ENCODE results near the gene MYO10. TPM values are rescaled to one million over a fixed set of nuclear protein-coding genes. Genes with fewer than 3 reads are reported as not detected.

MYO10 gene
- total RNA-seq, 4 donors from 2014 or later = 3.4 to 28.7 (median 13.4) TPM

- intact Hi-C loops (cut with DNase I; ENCODE audit: low total_unique reads) = no loop called here
- DNase-seq (no peak), ATAC-seq (no peak)
- no peaks in the 10 kb centered on the region for H3K9me3 ChIP-seq
- no peak overlapping the region for H3K27ac ChIP-seq
- H3K27me3 ChIP-seq = no peaks in the 10 kb centered on the region
- no peak overlapping the region for H3K4me3 ChIP-seq
- TF ChIP-seq, protein P1, sequence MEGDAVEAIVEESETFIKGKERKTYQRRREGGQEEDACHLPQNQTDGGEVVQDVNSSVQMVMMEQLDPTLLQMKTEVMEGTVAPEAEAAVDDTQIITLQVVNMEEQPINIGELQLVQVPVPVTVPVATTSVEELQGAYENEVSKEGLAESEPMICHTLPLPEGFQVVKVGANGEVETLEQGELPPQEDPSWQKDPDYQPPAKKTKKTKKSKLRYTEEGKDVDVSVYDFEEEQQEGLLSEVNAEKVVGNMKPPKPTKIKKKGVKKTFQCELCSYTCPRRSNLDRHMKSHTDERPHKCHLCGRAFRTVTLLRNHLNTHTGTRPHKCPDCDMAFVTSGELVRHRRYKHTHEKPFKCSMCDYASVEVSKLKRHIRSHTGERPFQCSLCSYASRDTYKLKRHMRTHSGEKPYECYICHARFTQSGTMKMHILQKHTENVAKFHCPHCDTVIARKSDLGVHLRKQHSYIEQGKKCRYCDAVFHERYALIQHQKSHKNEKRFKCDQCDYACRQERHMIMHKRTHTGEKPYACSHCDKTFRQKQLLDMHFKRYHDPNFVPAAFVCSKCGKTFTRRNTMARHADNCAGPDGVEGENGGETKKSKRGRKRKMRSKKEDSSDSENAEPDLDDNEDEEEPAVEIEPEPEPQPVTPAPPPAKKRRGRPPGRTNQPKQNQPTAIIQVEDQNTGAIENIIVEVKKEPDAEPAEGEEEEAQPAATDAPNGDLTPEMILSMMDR (IDR thresholded peaks at IDR 0.05 in 4 of 5, conservative IDR thresholded peaks at IDR 0.05 in 1 of 5) = no peak
- no peak for TF ChIP-seq POLR2A (IDR thresholded peaks at IDR 0.05)
- peaks cover 0 to under 1% of the 10 kb centered on the region in 2 donors for H3K36me3 ChIP-seq
- H3K4me1 ChIP-seq = no peaks in the 10 kb centered on the region
- in situ Hi-C loops (cut with MboI; ENCODE audit: low sequenced_read_pairs in 4 of 4) = no loop called here
Observed at GRCh38 chr5:16695779-16696178, 240.3 kb downstream of the MYO10 start.

GRCh38 chr5:16693879-16694278 lies 242.2 kb downstream of the MYO10 start:
- no peak for DNase-seq
- no peak for ATAC-seq
- in situ Hi-C loops (cut with MboI; ENCODE audit: low sequenced_read_pairs in 4 of 4) (no loop called here), intact Hi-C loops (cut with DNase I; ENCODE audit: low total_unique reads) (no loop called here)
- H3K4me3 ChIP-seq = no peak overlapping the region
- no peaks in the 10 kb centered on the region for H3K4me1 ChIP-seq
- H3K36me3 ChIP-seq = no peaks in the 10 kb centered on the region
- H3K9me3 ChIP-seq = no peaks in the 10 kb centered on the region
- TF ChIP-seq, protein P1 (IDR thresholded peaks at IDR 0.05 in 4 of 5, conservative IDR thresholded peaks at IDR 0.05 in 1 of 5) = no peak
- no peak for TF ChIP-seq POLR2A (IDR thresholded peaks at IDR 0.05)
- no peaks in the 10 kb centered on the region for H3K27me3 ChIP-seq
- H3K27ac ChIP-seq = no peak overlapping the region

DNA sequence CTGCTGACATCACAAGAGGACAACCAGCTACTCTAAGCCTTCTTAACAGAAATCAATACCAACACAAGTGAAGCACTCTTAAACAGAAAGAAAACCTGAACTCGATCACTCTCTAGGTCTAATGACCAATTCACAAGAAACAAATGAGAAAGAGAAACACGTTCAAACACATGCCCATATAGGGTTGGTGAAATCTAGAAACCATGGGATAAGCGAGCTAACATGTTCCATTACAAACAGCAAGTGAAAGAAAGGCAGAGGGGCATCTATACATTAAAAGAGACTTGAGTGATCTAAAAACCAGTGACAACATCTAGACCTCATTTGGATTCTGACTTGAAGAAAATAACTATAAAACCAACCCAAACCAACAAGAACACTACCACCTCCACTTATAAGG lies 244.4 kb downstream of the MYO10 start:
- no peaks in the 10 kb centered on the region for H3K36me3 ChIP-seq
- no peaks in the 10 kb centered on the region for H3K27me3 ChIP-seq
- no peak overlapping the region for H3K4me3 ChIP-seq
- H3K27ac ChIP-seq = no peak overlapping the region
- in situ Hi-C loops (cut with MboI; ENCODE audit: low sequenced_read_pairs in 4 of 4) = no loop called here
- no peak for DNase-seq
- H3K9me3 ChIP-seq = no peaks in the 10 kb centered on the region
- TF ChIP-seq, protein P1 (IDR thresholded peaks at IDR 0.05 in 4 of 5, conservative IDR thresholded peaks at IDR 0.05 in 1 of 5) = no peak
- TF ChIP-seq POLR2A (IDR thresholded peaks at IDR 0.05) = no peak
- no peak for ATAC-seq
- intact Hi-C loops (cut with DNase I; ENCODE audit: low total_unique reads) = no loop called here
- H3K4me1 ChIP-seq = peaks cover 0 to 5% of the 10 kb centered on the region in 2 donors

DNA sequence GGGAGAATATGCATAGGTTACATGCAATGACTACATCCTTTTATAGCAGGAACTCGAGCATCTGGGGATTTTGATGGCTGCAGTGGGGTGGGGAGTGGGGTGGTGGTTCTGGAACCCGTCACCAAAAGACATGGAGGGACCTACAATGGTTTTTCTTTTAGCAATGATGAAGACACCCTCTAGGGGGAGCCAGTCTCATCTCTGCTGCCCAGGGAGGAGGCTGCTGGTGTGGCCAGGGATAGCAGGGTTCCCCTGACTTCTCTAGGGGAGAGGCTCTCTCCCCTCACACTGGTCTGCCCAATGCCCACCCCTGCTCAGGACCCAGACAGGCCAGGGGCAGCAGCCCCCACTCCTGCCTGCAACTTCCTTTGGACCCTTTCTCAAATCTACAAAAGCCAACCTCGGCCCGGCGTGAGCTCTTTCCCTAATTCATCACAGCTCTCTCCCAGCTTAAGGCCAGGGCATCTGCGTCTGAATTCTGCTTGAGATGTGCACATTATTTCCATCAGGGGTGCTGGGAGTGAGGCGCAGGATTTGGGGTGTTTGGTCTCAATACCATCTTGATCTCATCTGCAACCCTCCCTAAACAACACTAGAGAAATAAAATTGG lies 245.7 kb downstream of the MYO10 start:
- intact Hi-C loops (cut with DNase I; ENCODE audit: low total_unique reads) = no loop called here
- TF ChIP-seq POLR2A (IDR thresholded peaks at IDR 0.05) = no peak
- TF ChIP-seq, protein P1 (IDR thresholded peaks at IDR 0.05 in 4 of 5, conservative IDR thresholded peaks at IDR 0.05 in 1 of 5) = peak in 3 of 5 experiments; percentile 7 to 48 (median 29)
- peaks cover 0 to 5% of the 10 kb centered on the region in 2 donors for H3K4me1 ChIP-seq
- no peaks in the 10 kb centered on the region for H3K36me3 ChIP-seq
- no peak overlapping the region for H3K4me3 ChIP-seq
- DNase-seq (no peak), ATAC-seq (no peak)
- in situ Hi-C loops (cut with MboI; ENCODE audit: low sequenced_read_pairs in 4 of 4) = no loop called here
- no peaks in the 10 kb centered on the region for H3K9me3 ChIP-seq
- H3K27ac ChIP-seq = no peak overlapping the region
- H3K27me3 ChIP-seq = no peaks in the 10 kb centered on the region

DNA sequence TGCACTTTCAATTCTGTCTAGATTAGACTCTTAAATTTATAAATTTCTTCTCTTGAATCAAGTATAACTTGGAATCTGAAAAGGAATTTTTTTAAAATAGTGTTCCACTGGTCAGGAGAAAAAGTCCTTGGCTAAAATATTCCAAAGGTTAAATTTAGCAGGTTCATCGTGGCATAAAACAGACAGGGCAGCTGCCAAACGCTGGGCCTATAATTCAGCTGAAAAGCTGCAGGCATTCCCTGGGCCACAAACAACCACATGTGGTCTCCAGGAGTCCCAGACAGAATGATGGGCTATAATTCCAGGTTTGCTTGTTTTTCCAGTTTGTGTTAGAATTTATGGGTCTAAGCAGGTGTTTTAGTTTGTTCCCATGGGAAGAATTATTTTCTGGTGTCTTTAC lies 248.2 kb downstream of the MYO10 start:
- intact Hi-C loops (cut with DNase I; ENCODE audit: low total_unique reads) = no loop called here
- no peak for TF ChIP-seq POLR2A (IDR thresholded peaks at IDR 0.05)
- TF ChIP-seq, protein P1 (IDR thresholded peaks at IDR 0.05 in 4 of 5, conservative IDR thresholded peaks at IDR 0.05 in 1 of 5) = no peak

More for the DNA sequence above, 248.2 kb downstream of the MYO10 start:
- H3K27ac ChIP-seq = no peak overlapping the region
- H3K4me3 ChIP-seq = no peak overlapping the region
- no peaks in the 10 kb centered on the region for H3K36me3 ChIP-seq
- no peak for ATAC-seq
- H3K27me3 ChIP-seq = no peaks in the 10 kb centered on the region
- no peaks in the 10 kb centered on the region for H3K9me3 ChIP-seq
- H3K4me1 ChIP-seq = peaks cover 0 to 5% of the 10 kb centered on the region in 2 donors
- in situ Hi-C loops (cut with MboI; ENCODE audit: low sequenced_read_pairs in 4 of 4) = no loop called here
- no peak for DNase-seq
